PC-3 (cell line): ENCODE results near the gene MPP1. TPM values are rescaled to one million over a fixed set of nuclear protein-coding genes. Genes with fewer than 3 reads are reported as not detected.

Experiments
- ATAC-seq: fragments of 200-7000 bp; cut with Tn5 transposase; 2 replicates; pipeline ENCODE4 v1.9.1; 2020; ENCODE audit warnings: mild to moderate bottlenecking, moderate library complexity
- BruUV-seq: library from RNA; stranded (reverse); fragments of 400-500 nt; replicated peaks from 2 replicates; lab custom pipeline; 2021; lab: Mats Ljungman, UMichigan
- CTCF ChIA-PET: fragments of 300-600 bp; sonication (Branson Sonifier 250); formaldehyde crosslinking; loops from one replicate; lab custom pipeline; 2022; ENCODE audit warnings: antibody characterized with exemption; lab: Charles Lee
- POLR2A ChIA-PET: fragments of 300-600 bp; sonication (Branson Sonifier 250); formaldehyde crosslinking; loops from one replicate; lab custom pipeline; 2022; ENCODE audit warnings: antibody characterized with exemption; ENCODE audit not compliant: unreplicated experiment; lab: Charles Lee
- DNase-seq: peaks from one replicate; pipeline ENCODE4 v3.0.0-alpha.2; 2015
- H2AFZ ChIP-seq: fragments of 300-600 bp; sonication (generic); 2 replicates; pipeline ENCODE4 v1.6.0; 2016; ENCODE audit warnings: antibody characterized with exemption, low read length
- H3F3A ChIP-seq: fragments of 300-600 bp; sonication (generic); one replicate; pipeline ENCODE4 v1.6.0; 2017; ENCODE audit warnings: antibody characterized with exemption, low read length, control low read depth, mild to moderate bottlenecking; ENCODE audit not compliant: unreplicated experiment
- H3K27ac ChIP-seq: fragments of 300-600 bp; sonication (generic); 2 replicates; pipeline ENCODE4 v1.5.1; 2016; ENCODE audit warnings: mild to moderate bottlenecking, low read length
- H3K27me3 ChIP-seq: fragments of 300-600 bp; sonication (generic); 2 replicates; pipeline ENCODE4 v1.6.1; 2016; ENCODE audit warnings: low read length, mixed read lengths
- H3K36me3 ChIP-seq: fragments of 300-600 bp; sonication (generic); 2 replicates; pipeline ENCODE4 v1.6.1; 2016; ENCODE audit warnings: low read depth, mixed run types, low read length, mixed read lengths
- H3K4me1 ChIP-seq: fragments of 300-600 bp; sonication (generic); 2 replicates; pipeline ENCODE4 v1.5.1; 2016; ENCODE audit warnings: low read length; ENCODE audit not compliant: insufficient read depth
- H3K4me2 ChIP-seq: fragments of 300-600 bp; sonication (generic); 2 replicates; pipeline ENCODE4 v1.6.0; 2016; ENCODE audit warnings: low read length
- H3K4me3 ChIP-seq: fragments of 300-600 bp; sonication (generic); 2 replicates; pipeline ENCODE4 v1.5.1; 2016; ENCODE audit warnings: mild to moderate bottlenecking, low read length, mixed read lengths
- H3K79me2 ChIP-seq: fragments of 300-600 bp; sonication (generic); 2 replicates; pipeline ENCODE4 v1.6.1; 2017; ENCODE audit warnings: low read length, mixed read lengths
- H3K9ac ChIP-seq: fragments of 300-600 bp; sonication (generic); 2 replicates; pipeline ENCODE4 v1.6.0; 2016; ENCODE audit warnings: mild to moderate bottlenecking, low read length
- H3K9me2 ChIP-seq: fragments of 300-600 bp; sonication (generic); replicated peaks from 2 replicates; pipeline ENCODE4 v1.6.1; 2016; ENCODE audit warnings: mixed run types, low read length, mixed read lengths
- H3K9me3 ChIP-seq: fragments of 300-600 bp; sonication (generic); 2 replicates; pipeline ENCODE4 v1.6.1; 2016; ENCODE audit warnings: low read length, mixed read lengths
- H4K20me1 ChIP-seq: fragments of 300-600 bp; sonication (generic); 2 replicates; pipeline ENCODE4 v1.6.1; 2016; ENCODE audit warnings: low read length, mixed read lengths
- CTCF ChIP-seq: fragments of 300-600 bp; sonication (generic); conservative IDR thresholded peaks from 2 replicates; pipeline ENCODE4 v1.5.1; 2017; ENCODE audit warnings: antibody characterized with exemption, low read depth, mild to moderate bottlenecking, low read length
- EZH2 ChIP-seq: fragments of 300-600 bp; sonication (generic); IDR thresholded peaks from one replicate; pipeline ENCODE4 v1.6.1; 2017; ENCODE audit warnings: antibody characterized with exemption, mild to moderate bottlenecking, low read length; ENCODE audit not compliant: unreplicated experiment
- EZH2phosphoT487 ChIP-seq: fragments of 300-600 bp; sonication (generic); IDR thresholded peaks from 2 replicates; pipeline ENCODE4 v1.6.1; 2018; ENCODE audit warnings: mild to moderate bottlenecking, antibody characterized with exemption, low read length, borderline replicate concordance
- intact Hi-C: fragments of 100-400 bp; cut with micrococcal nuclease; formaldehyde crosslinking; loops from 2 replicates; pipeline ENCODE4 v1.9.0; 2023
- total RNA-seq: library from RNA; depleted of rRNA; stranded (reverse); fragments of >200 nt; gene quantifications from 2 replicates; pipeline ENCODE4 v1.2.3, GENCODE V29; 2014; rRNA removed

MPP1 gene
- total RNA-seq, 1 experiment from 2014 or later, result 18.8 TPM

- TF ChIP-seq CTCF (no peak), EZH2 (no peak), EZH2phosphoT487 (no peak)
- no peaks in the 10 kb centered on the region for H3K27me3 ChIP-seq
- no peak overlapping the region for H3K4me3 ChIP-seq
- BruUV-seq, result no TSS peak
- ATAC-seq (no peak), DNase-seq (no peak)
- no peaks in the 10 kb centered on the region for H4K20me1 ChIP-seq
- no peaks in the 10 kb centered on the region for H3K79me2 ChIP-seq
- no peaks in the 10 kb centered on the region for H3K9me3 ChIP-seq
- no peak overlapping the region for H3K27ac ChIP-seq
- H2AFZ ChIP-seq, result no peak overlapping the region
- H3K9ac ChIP-seq, result no peak overlapping the region
- CTCF ChIA-PET, result no interaction called here
- no peaks in the 10 kb centered on the region for H3K36me3 ChIP-seq
- POLR2A ChIA-PET, result no interaction called here
- H3K4me2 ChIP-seq, result no peak overlapping the region
- H3F3A ChIP-seq, result peaks cover 3% of the 10 kb centered on the region
- peaks cover 58% of the 10 kb centered on the region for H3K4me1 ChIP-seq
- intact Hi-C loops, result no loop called here
- H3K9me2 ChIP-seq, result no peaks in the 10 kb centered on the region
Measured at GRCh38 chrX:154729439-154729838, 75.8 kb downstream of the MPP1 start.

Other genes with a start within 250 kb of the MPP1 start
- not detected in 2 replicates for gene CTAG1A, start 220.4 kb downstream of the MPP1 start, total RNA-seq
- gene CTAG1B, start 186.2 kb downstream of the MPP1 start, total RNA-seq, result not detected in 2 replicates
- gene CTAG2, start 151.9 kb downstream of the MPP1 start, total RNA-seq, result not detected in 2 replicates
- 3.1 TPM in 1 of 2 replicates, not detected in the other for gene GAB3, start 54.4 kb downstream of the MPP1 start, total RNA-seq
- 89.2 and 115 TPM in 2 replicates for gene DKC1, start 42.6 kb downstream of the MPP1 start, total RNA-seq
- gene SMIM9, start 29.2 kb upstream of the MPP1 start, total RNA-seq, result not detected in 2 replicates
- 13.6 and 16.8 TPM in 2 replicates for gene F8A1, start 80.9 kb upstream of the MPP1 start, total RNA-seq
- gene F8, start 217.2 kb upstream of the MPP1 start, total RNA-seq, result 0.91 and 1.1 TPM in 2 replicates
- 75.0 and 80.7 TPM in 2 replicates for gene FUNDC2, start 221.4 kb upstream of the MPP1 start, total RNA-seq